Common myeloid progenitor, CD34-positive (primary cell): ENCODE results near the gene CDC42BPA.
A peak's percentile ranks its signal among the peaks of the same experiment; 100 is the strongest.

Experiments used
- CTCF ChIA-PET: fragments of 350-600 bp; sonication (Branson Sonifier 250); formaldehyde crosslinking; loops from one replicate; lab custom pipeline; 2021; ENCODE audit warnings: antibody characterized with exemption; lab: Charles Lee
- POLR2A ChIA-PET: fragments of 350-600 bp; sonication (Branson Sonifier 250); formaldehyde crosslinking; loops from one replicate; lab custom pipeline; 2021; ENCODE audit warnings: antibody characterized with exemption; lab: Charles Lee
- DNase-seq, 3 donors: peaks; one replicate each; pipeline versions ENCODE4 v3.0.0 to v3.0.0-alpha.2; 2013
- H3K27ac ChIP-seq, 2 experiments: 1 replicate in 1 of 2; 2 replicates in 1 of 2; pipeline ENCODE4 v1.7.0; 2013; ENCODE audit warnings: inconsistent platforms in 2 of 2, low read length in 2 of 2, mild to moderate bottlenecking in 2 of 2, low read depth in 1 of 2, moderate library complexity in 1 of 2; ENCODE audit not compliant: severe bottlenecking in 2 of 2, insufficient read depth in 1 of 2, poor library complexity in 1 of 2
- H3K27me3 ChIP-seq, 5 experiments: replicated peaks in 2 of 5; 1 replicate in 3 of 5; 2 replicates in 2 of 5; pipeline versions ENCODE4 v1.6.1 to v1.7.0; 2013; ENCODE audit warnings: low read length in 4 of 5, mild to moderate bottlenecking in 2 of 5, moderate library complexity in 2 of 5, inconsistent platforms in 1 of 5; ENCODE audit not compliant: insufficient read depth in 5 of 5, control insufficient read depth in 4 of 5
- H3K36me3 ChIP-seq, 4 experiments: 1 replicate in 2 of 4; 2 replicates in 2 of 4; pipeline versions ENCODE4 v1.6.1 to v1.7.0; 2013; ENCODE audit warnings: low read length in 3 of 4, control low read depth in 1 of 4, mild to moderate bottlenecking in 1 of 4; ENCODE audit not compliant: control insufficient read depth in 4 of 4, insufficient read depth in 4 of 4
- H3K4me1 ChIP-seq, 4 experiments: 1 replicate in 3 of 4; 2 replicates in 1 of 4; pipeline versions ENCODE4 v1.6.1 to v1.7.1; 2013; ENCODE audit warnings: low read length in 3 of 4, mild to moderate bottlenecking in 3 of 4, control low read depth in 1 of 4, inconsistent platforms in 1 of 4, moderate library complexity in 1 of 4; ENCODE audit not compliant: control insufficient read depth in 4 of 4, insufficient read depth in 4 of 4; ENCODE audit errors: control extremely low read depth in 1 of 4
- H3K4me3 ChIP-seq, 7 experiments: 1 replicate in 4 of 7; 2 replicates in 3 of 7; pipeline versions ENCODE4 v1.5.1 to v1.7.0; 2013; ENCODE audit warnings: mild to moderate bottlenecking in 7 of 7, low read length in 6 of 7, moderate library complexity in 6 of 7, inconsistent platforms in 2 of 7, low read depth in 2 of 7, control low read depth in 1 of 7; ENCODE audit not compliant: insufficient read depth in 4 of 7, control insufficient read depth in 1 of 7; ENCODE audit errors: extremely low read depth in 1 of 7
- H3K9me3 ChIP-seq, 5 experiments: 1 replicate in 4 of 5; 2 replicates in 1 of 5; pipeline versions ENCODE4 v1.6.1 to v1.7.1; 2013; ENCODE audit warnings: low read length in 4 of 5, mild to moderate bottlenecking in 2 of 5, inconsistent platforms in 1 of 5, low read depth in 1 of 5, moderate library complexity in 1 of 5; ENCODE audit not compliant: control insufficient read depth in 4 of 5, insufficient read depth in 2 of 5; ENCODE audit errors: control extremely low read depth in 1 of 5
- WGBS: methylation state at CpG from one replicate; pipeline ENCODE4 v1.1.5; 2013; ENCODE audit not compliant: insufficient coverage; 5-methylcytosine and 5-hydroxymethylcytosine counted together

The CDC42BPA gene

GRCh38 chr1:226975259-226976250, 342.7 kb downstream of the CDC42BPA start:
- DNase-seq = no peak
- Histone ChIP-seq H3K27me3 (no peaks in the 10 kb centered on the region), H3K4me3 (no peak overlapping the region), H3K36me3 (peaks cover 8 to 69% (median 28%) of the 10 kb centered on the region in 4 experiments), H3K27ac (no peak overlapping the region), H3K4me1 (peaks cover 0 to 5% (median 0%) of the 10 kb centered on the region in 4 experiments), H3K9me3 (peaks cover 0 to 5% (median 0%) of the 10 kb centered on the region in 5 experiments)
- WGBS = 98% methylated on average over 15 of the region's 32 CpGs
- ChIA-PET CTCF (no interaction called here), POLR2A (no interaction called here)

DNA sequence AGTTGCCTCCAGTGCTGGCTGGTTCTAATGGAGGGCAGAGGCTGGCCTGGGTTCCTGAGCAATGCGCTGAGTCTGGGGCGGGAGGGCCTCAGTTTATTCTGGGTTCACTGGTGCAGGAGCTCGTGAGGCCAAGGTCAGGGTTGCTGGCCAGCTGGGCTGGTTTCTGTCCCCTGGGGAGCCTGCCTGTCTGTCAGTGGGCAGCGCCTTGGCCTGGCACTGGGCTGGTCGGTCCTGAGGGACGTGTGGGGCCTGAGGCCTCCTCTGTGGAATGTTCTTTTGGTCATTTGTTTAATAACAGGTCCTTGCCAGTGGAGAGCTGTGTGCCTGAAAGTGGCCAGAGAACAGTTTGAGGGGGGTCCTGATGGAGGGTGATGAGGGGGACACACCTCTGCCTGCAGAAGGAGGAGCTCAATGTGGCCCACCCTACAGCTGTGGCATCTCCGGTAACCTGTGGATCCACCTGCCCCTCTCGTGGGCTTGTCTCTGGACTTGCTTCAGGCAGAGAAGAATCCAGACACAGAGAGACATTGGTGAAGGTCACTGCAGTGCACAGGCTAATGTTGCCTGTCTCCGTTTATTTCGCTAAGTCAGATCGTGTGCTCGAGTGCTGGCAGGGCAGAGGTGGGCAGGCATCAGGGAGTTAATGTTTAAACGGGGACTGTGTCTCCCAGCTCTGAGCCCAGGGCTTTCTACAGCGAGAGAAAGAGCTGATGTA, 343.6 kb downstream of the CDC42BPA start:
- Histone ChIP-seq H3K4me3 (no peak overlapping the region), H3K27me3 (no peaks in the 10 kb centered on the region), H3K4me1 (peaks cover 0 to 5% (median 0%) of the 10 kb centered on the region in 4 experiments), H3K9me3 (peaks cover 0 to 12% (median 0%) of the 10 kb centered on the region in 5 experiments), H3K27ac (peak overlapping the region in 1 of 2 experiments; percentile 60), H3K36me3 (peaks cover 9 to 70% (median 28%) of the 10 kb centered on the region in 4 experiments)
- WGBS = 100% methylated on average over 11 of the region's 14 CpGs
- no peak for DNase-seq
- ChIA-PET CTCF (interaction anchor here (0.9 kb wide), 1 partner anchor 14 kb away, joined by 3 read pairs; no protein-coding TSS in a partner anchor), POLR2A (no interaction called here)

GRCh38 chr1:226973898-226974543, 344.3 kb downstream of the CDC42BPA start:
- DNase-seq = no peak
- Histone ChIP-seq H3K4me1 (peaks cover 0 to 5% (median 0%) of the 10 kb centered on the region in 4 experiments), H3K27me3 (no peaks in the 10 kb centered on the region), H3K27ac (peak overlapping the region in 1 of 2 experiments; percentile 60), H3K4me3 (no peak overlapping the region), H3K36me3 (peaks cover 12 to 70% (median 30%) of the 10 kb centered on the region in 4 experiments), H3K9me3 (peaks cover 0 to 18% (median 0%) of the 10 kb centered on the region in 5 experiments)
- CTCF ChIA-PET = interaction anchor here (0.9 kb wide), 1 partner anchor 15 kb away, joined by 3 read pairs; no protein-coding TSS in a partner anchor
- POLR2A ChIA-PET = interaction anchor here (0.6 kb wide), 1 partner anchor 460 kb away, joined by 5 read pairs; no protein-coding TSS in a partner anchor
- 85% methylated on average over 8 of the region's 11 CpGs for WGBS

GRCh38 chr1:226973371-226973897, 344.9 kb downstream of the CDC42BPA start:
- Histone ChIP-seq H3K4me1 (peaks cover 0 to 5% (median 0%) of the 10 kb centered on the region in 4 experiments), H3K4me3 (no peak overlapping the region), H3K9me3 (peaks cover 0 to 19% (median 4%) of the 10 kb centered on the region in 5 experiments), H3K27me3 (no peaks in the 10 kb centered on the region), H3K36me3 (peaks cover 10 to 70% (median 33%) of the 10 kb centered on the region in 4 experiments), H3K27ac (peak overlapping the region in 1 of 2 experiments; percentile 60)
- WGBS = 98% methylated on average over 5 of the region's 5 CpGs
- DNase-seq = no peak
- ChIA-PET CTCF (interaction anchor here (1.1 kb wide), 1 partner anchor 11 kb away, joined by 3 read pairs; no protein-coding TSS in a partner anchor), POLR2A (interaction anchor here (0.6 kb wide), 1 partner anchor 460 kb away, joined by 5 read pairs; no protein-coding TSS in a partner anchor)

- 93% methylated on average over 6 of the region's 6 CpGs for WGBS
- ChIA-PET CTCF (interaction anchor here (1.1 kb wide), 1 partner anchor 11 kb away, joined by 3 read pairs; no protein-coding TSS in a partner anchor), POLR2A (no interaction called here)
Measured at GRCh38 chr1:226972931-226973330, 345.4 kb downstream of the CDC42BPA start.

DNA sequence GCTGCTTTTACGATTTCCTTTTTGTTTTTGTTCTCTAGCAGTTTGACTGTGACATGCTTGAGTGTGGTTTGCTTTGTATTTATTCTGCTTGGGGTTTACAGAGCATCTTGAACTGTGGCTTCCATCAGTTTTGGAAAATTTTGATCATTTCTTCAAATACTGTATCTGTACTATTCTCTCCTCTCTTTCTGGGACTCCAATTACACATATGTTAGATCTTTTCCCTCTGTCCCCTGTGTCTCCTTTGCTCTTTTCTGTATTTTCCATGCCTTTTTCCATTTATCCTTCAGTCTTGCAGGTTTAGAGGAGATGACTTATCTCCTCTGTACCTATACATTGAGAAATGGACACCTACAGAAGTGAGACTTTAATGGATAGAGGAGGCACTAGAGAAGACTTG, 346.5 kb downstream of the CDC42BPA start:
- peaks cover 0 to 5% (median 0%) of the 10 kb centered on the region in 4 experiments for H3K4me1 ChIP-seq
- no CpG with 5 or more reads among the region's 1 CpG for WGBS
- POLR2A ChIA-PET = no interaction called here

More at GRCh38 chr1:226972931-226973330, 345.4 kb downstream of the CDC42BPA start:
- Histone ChIP-seq H3K27ac (peak overlapping the region in 1 of 2 experiments; percentile 60), H3K27me3 (no peaks in the 10 kb centered on the region), H3K9me3 (peaks cover 0 to 19% (median 5%) of the 10 kb centered on the region in 5 experiments), H3K4me1 (peaks cover 0 to 5% (median 0%) of the 10 kb centered on the region in 4 experiments), H3K36me3 (peaks cover 10 to 71% (median 32%) of the 10 kb centered on the region in 4 experiments), H3K4me3 (no peak overlapping the region)
- no peak for DNase-seq

More for the DNA sequence above, 346.5 kb downstream of the CDC42BPA start:
- H3K4me3 ChIP-seq = no peak overlapping the region
- H3K36me3 ChIP-seq = peaks cover 18 to 73% (median 34%) of the 10 kb centered on the region in 4 experiments
- H3K27ac ChIP-seq = no peak overlapping the region
- H3K9me3 ChIP-seq = peaks cover 0 to 19% (median 7%) of the 10 kb centered on the region in 5 experiments
- CTCF ChIA-PET = no interaction called here
- no peaks in the 10 kb centered on the region for H3K27me3 ChIP-seq
- DNase-seq = peak in 1 of 3 donors; percentile 9
